Liver (tissue), 3 donors: ENCODE measurements around the gene EFCC1.

Experiments
- FOXA1 ChIP-seq: IDR thresholded peaks from 2 replicates; pipeline ENCODE4 v1.6.1; 2016; ENCODE audit warnings: antibody characterized with exemption
- HNF4G ChIP-seq: IDR thresholded peaks from 2 replicates; pipeline ENCODE4 v1.6.1; 2016; ENCODE audit warnings: antibody characterized with exemption
- JUND ChIP-seq, 2 donors: IDR thresholded peaks; 2 replicates each; pipeline ENCODE4 v1.6.1; 2016; ENCODE audit warnings: antibody characterized with exemption in 2 of 2
- MAX ChIP-seq: IDR thresholded peaks from 2 replicates; pipeline ENCODE4 v1.6.1; 2016; ENCODE audit warnings: antibody characterized with exemption
- RAD21 ChIP-seq, 2 donors: IDR thresholded peaks; 2 replicates each; pipeline ENCODE4 v1.6.1; 2016; ENCODE audit warnings: antibody characterized with exemption in 2 of 2, mild to moderate bottlenecking in 2 of 2
- TAF1 ChIP-seq: conservative IDR thresholded peaks from 2 replicates; pipeline ENCODE4 v1.6.1; 2016; ENCODE audit warnings: antibody characterized with exemption, mild to moderate bottlenecking
- YY1 ChIP-seq: IDR thresholded peaks from 2 replicates; pipeline ENCODE4 v1.6.1; 2016; ENCODE audit warnings: antibody characterized with exemption, mild to moderate bottlenecking
- TF ChIP-seq, protein P1 (sequence below): IDR thresholded peaks from 2 replicates; pipeline ENCODE4 v1.6.1; 2016; ENCODE audit warnings: antibody characterized with exemption, mild to moderate bottlenecking
- TF ChIP-seq, protein P2 (sequence below): fragments of 150-350 bp; IDR thresholded peaks from 2 replicates; pipeline ENCODE4 v1.5.1; 2017; ENCODE audit warnings: improper control_type of control experiment, low read depth, low read length; ENCODE audit not compliant: missing input control
- donor health status: healthy.
- donor health status: healthy.

GRCh38 chr3:128984596-128984995 is 16.5 kb upstream of the EFCC1 start:
- TF ChIP-seq JUND (IDR thresholded peaks at IDR 0.05), result no peak
- no peak for TF ChIP-seq FOXA1
- TF ChIP-seq, protein P1, sequence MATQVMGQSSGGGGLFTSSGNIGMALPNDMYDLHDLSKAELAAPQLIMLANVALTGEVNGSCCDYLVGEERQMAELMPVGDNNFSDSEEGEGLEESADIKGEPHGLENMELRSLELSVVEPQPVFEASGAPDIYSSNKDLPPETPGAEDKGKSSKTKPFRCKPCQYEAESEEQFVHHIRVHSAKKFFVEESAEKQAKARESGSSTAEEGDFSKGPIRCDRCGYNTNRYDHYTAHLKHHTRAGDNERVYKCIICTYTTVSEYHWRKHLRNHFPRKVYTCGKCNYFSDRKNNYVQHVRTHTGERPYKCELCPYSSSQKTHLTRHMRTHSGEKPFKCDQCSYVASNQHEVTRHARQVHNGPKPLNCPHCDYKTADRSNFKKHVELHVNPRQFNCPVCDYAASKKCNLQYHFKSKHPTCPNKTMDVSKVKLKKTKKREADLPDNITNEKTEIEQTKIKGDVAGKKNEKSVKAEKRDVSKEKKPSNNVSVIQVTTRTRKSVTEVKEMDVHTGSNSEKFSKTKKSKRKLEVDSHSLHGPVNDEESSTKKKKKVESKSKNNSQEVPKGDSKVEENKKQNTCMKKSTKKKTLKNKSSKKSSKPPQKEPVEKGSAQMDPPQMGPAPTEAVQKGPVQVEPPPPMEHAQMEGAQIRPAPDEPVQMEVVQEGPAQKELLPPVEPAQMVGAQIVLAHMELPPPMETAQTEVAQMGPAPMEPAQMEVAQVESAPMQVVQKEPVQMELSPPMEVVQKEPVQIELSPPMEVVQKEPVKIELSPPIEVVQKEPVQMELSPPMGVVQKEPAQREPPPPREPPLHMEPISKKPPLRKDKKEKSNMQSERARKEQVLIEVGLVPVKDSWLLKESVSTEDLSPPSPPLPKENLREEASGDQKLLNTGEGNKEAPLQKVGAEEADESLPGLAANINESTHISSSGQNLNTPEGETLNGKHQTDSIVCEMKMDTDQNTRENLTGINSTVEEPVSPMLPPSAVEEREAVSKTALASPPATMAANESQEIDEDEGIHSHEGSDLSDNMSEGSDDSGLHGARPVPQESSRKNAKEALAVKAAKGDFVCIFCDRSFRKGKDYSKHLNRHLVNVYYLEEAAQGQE, result no peak
- TF ChIP-seq, protein P2, sequence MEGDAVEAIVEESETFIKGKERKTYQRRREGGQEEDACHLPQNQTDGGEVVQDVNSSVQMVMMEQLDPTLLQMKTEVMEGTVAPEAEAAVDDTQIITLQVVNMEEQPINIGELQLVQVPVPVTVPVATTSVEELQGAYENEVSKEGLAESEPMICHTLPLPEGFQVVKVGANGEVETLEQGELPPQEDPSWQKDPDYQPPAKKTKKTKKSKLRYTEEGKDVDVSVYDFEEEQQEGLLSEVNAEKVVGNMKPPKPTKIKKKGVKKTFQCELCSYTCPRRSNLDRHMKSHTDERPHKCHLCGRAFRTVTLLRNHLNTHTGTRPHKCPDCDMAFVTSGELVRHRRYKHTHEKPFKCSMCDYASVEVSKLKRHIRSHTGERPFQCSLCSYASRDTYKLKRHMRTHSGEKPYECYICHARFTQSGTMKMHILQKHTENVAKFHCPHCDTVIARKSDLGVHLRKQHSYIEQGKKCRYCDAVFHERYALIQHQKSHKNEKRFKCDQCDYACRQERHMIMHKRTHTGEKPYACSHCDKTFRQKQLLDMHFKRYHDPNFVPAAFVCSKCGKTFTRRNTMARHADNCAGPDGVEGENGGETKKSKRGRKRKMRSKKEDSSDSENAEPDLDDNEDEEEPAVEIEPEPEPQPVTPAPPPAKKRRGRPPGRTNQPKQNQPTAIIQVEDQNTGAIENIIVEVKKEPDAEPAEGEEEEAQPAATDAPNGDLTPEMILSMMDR, result no peak
- no peak for TF ChIP-seq RAD21 (IDR thresholded peaks at IDR 0.05)
- TF ChIP-seq TAF1, result no peak
- no peak for TF ChIP-seq HNF4G
- TF ChIP-seq MAX, result no peak
- TF ChIP-seq YY1, result no peak
